Cerebellar nuclear complex (tissue), 1 donor: ENCODE measurements around the gene CLCC1.

Source experiments
- DNase-seq, 2 experiments: peaks; one replicate each; lab custom pipeline; 2025; lab: John Stamatoyannopoulos, UW

The CLCC1 gene

GRCh38 chr1:108916788-108917187 lies 46.5 kb downstream of the CLCC1 start:
- no peak for DNase-seq
